Natural killer cell (primary cell): ENCODE data around the gene NOMO2. TPM values are rescaled to one million over a fixed set of nuclear protein-coding genes. Genes with fewer than 3 reads are reported as not detected.
"Not testable (repeated sequence)": the region's sequence is repeated elsewhere in the genome, so short reads cannot be mapped to it uniquely, and the experiment has no call there.

Experiments used
- ATAC-seq, 3 donors: fragments of 150-1000 bp in 2 of 3; fragments of 200-7000 bp in 1 of 3; cut with Tn5 transposase; 1 replicate in 1 of 3; 2 replicates in 2 of 3; pipeline ENCODE4 v1.10.0; 2021; ENCODE audit warnings: mild to moderate bottlenecking in 2 of 3, moderate library complexity in 2 of 3
- DNase-seq, 2 donors: peaks; one replicate each; pipeline versions ENCODE4 v3.0.0 to v3.0.0-alpha.2; 2013 to 2021; ENCODE audit warnings: mixed read lengths in 1 of 2
- H3K27ac ChIP-seq: one replicate; pipeline ENCODE4 v1.5.1; 2013; ENCODE audit warnings: mild to moderate bottlenecking, low read length
- H3K27me3 ChIP-seq: one replicate; pipeline ENCODE4 v1.6.1; 2013; ENCODE audit warnings: low read length; ENCODE audit not compliant: control insufficient read depth, insufficient read depth
- H3K36me3 ChIP-seq: one replicate; pipeline ENCODE4 v1.6.1; 2013; ENCODE audit warnings: low read length; ENCODE audit not compliant: control insufficient read depth, insufficient read depth
- H3K4me1 ChIP-seq: one replicate; pipeline ENCODE4 v1.6.1; 2013; ENCODE audit warnings: low read length; ENCODE audit not compliant: control insufficient read depth, insufficient read depth
- H3K4me3 ChIP-seq: one replicate; pipeline ENCODE4 v1.5.1; 2013; ENCODE audit warnings: low read length
- H3K9me3 ChIP-seq: one replicate; pipeline ENCODE4 v1.6.1; 2013; ENCODE audit warnings: low read length; ENCODE audit not compliant: control insufficient read depth, insufficient read depth
- H3K27ac Mint-ChIP-seq, 2 donors: one replicate each; pipeline ENCODE4 v1.8.0; 2022; ENCODE audit warnings: mild to moderate bottlenecking in 2 of 2, mixed read lengths in 2 of 2, moderate library complexity in 1 of 2
- H3K27me3 Mint-ChIP-seq, 2 donors: one replicate each; pipeline ENCODE4 v1.8.0; 2022; ENCODE audit warnings: low read depth in 2 of 2, mixed read lengths in 2 of 2
- H3K36me3 Mint-ChIP-seq: one replicate; pipeline ENCODE4 v1.8.0; 2022; ENCODE audit warnings: mixed read lengths
- H3K4me1 Mint-ChIP-seq, 2 donors: one replicate each; pipeline ENCODE4 v1.8.0; 2022; ENCODE audit warnings: mixed read lengths in 2 of 2
- H3K4me3 Mint-ChIP-seq: one replicate; pipeline ENCODE4 v1.8.0; 2022; ENCODE audit warnings: mild to moderate bottlenecking, moderate library complexity, mixed read lengths
- H3K9me3 Mint-ChIP-seq, 2 donors: one replicate each; pipeline ENCODE4 v1.8.0; 2022; ENCODE audit warnings: mixed read lengths in 2 of 2
- WGBS: methylation state at CpG from one replicate; pipeline ENCODE4 v1.1.7; 2013; ENCODE audit warnings: missing lambda C conversion rate; ENCODE audit not compliant: insufficient coverage; 5-methylcytosine and 5-hydroxymethylcytosine counted together
- intact Hi-C: fragments of 100-400 bp; cut with micrococcal nuclease; formaldehyde crosslinking; loops from one replicate; pipeline ENCODE4 v1.14.2; 2022
- total RNA-seq, 4 donors: library from RNA; stranded (reverse); fragments of 120-200 nt in 1 of 4; gene quantifications; one replicate each; pipeline versions ENCODE4 v1.2.3 to v1.2.4, GENCODE V29; 2013 to 2022

The NOMO2 gene
- total RNA-seq, 3 donors from 2014 or later (not counting 1 experiment from before 2014, with no cell fraction given): 67.7 to 105 (median 73.5) TPM

- H3K4me1 Mint-ChIP-seq, H3K36me3 ChIP-seq, H3K27me3 ChIP-seq, H3K9me3 ChIP-seq, intact Hi-C loops, H3K4me3 Mint-ChIP-seq, DNase-seq, H3K4me3 ChIP-seq, H3K27ac ChIP-seq, ATAC-seq, H3K27me3 Mint-ChIP-seq, H3K27ac Mint-ChIP-seq, H3K36me3 Mint-ChIP-seq, H3K4me1 ChIP-seq, H3K9me3 Mint-ChIP-seq: not testable (repeated sequence)
- no CpG with 5 or more reads among the region's 25 CpGs for WGBS
These were observed 175.4 kb downstream of the NOMO2 start for GRCh38 chr16:18386517-18386916.

GRCh38 chr16:18385285-18385684, 176.6 kb downstream of the NOMO2 start:
- H3K4me1 ChIP-seq, H3K27me3 Mint-ChIP-seq, H3K36me3 Mint-ChIP-seq, ATAC-seq, H3K4me1 Mint-ChIP-seq, H3K4me3 ChIP-seq, intact Hi-C loops, H3K4me3 Mint-ChIP-seq, H3K27me3 ChIP-seq, H3K9me3 Mint-ChIP-seq, H3K27ac ChIP-seq, H3K36me3 ChIP-seq, H3K27ac Mint-ChIP-seq, H3K9me3 ChIP-seq, DNase-seq: not testable (repeated sequence)
- no CpG with 5 or more reads among the region's 33 CpGs for WGBS

- WGBS: no CpG with 5 or more reads among the region's 31 CpGs
- H3K27me3 ChIP-seq, H3K36me3 Mint-ChIP-seq, H3K4me1 Mint-ChIP-seq, H3K36me3 ChIP-seq, H3K27ac Mint-ChIP-seq, DNase-seq, intact Hi-C loops, H3K9me3 Mint-ChIP-seq, H3K27me3 Mint-ChIP-seq, H3K4me3 Mint-ChIP-seq, H3K9me3 ChIP-seq, ATAC-seq, H3K27ac ChIP-seq, H3K4me1 ChIP-seq, H3K4me3 ChIP-seq: not testable (repeated sequence)
These were observed 177.0 kb downstream of the NOMO2 start for GRCh38 chr16:18384869-18385268.

- H3K27me3 Mint-ChIP-seq, DNase-seq, H3K4me3 ChIP-seq, H3K27ac Mint-ChIP-seq, H3K4me1 ChIP-seq, intact Hi-C loops, H3K9me3 ChIP-seq, H3K4me3 Mint-ChIP-seq, H3K36me3 ChIP-seq, H3K4me1 Mint-ChIP-seq, H3K9me3 Mint-ChIP-seq, H3K27ac ChIP-seq, H3K36me3 Mint-ChIP-seq, ATAC-seq, H3K27me3 ChIP-seq: not testable (repeated sequence)
- 93% methylated on average over 3 of the region's 25 CpGs for WGBS
These were observed 177.7 kb downstream of the NOMO2 start for GRCh38 chr16:18384098-18384636.

GRCh38 chr16:18382696-18383095, 179.2 kb downstream of the NOMO2 start:
- H3K4me1 ChIP-seq, H3K36me3 ChIP-seq, H3K4me3 ChIP-seq, H3K27me3 ChIP-seq, H3K9me3 ChIP-seq, ATAC-seq, H3K9me3 Mint-ChIP-seq, H3K4me3 Mint-ChIP-seq, H3K27ac Mint-ChIP-seq, H3K36me3 Mint-ChIP-seq, DNase-seq, intact Hi-C loops, H3K27me3 Mint-ChIP-seq, H3K4me1 Mint-ChIP-seq, H3K27ac ChIP-seq: not testable (repeated sequence)
- whole genome bisulfite sequencing: no CpG with 5 or more reads among the region's 28 CpGs

Other genes starting within 250 kb of the NOMO2 start
- gene NPIPA8, start 225.4 kb downstream of the NOMO2 start, total RNA-seq: under 1 TPM in 1 of 3 donors, not detected in 2; 0.19 TPM
- 1,000 to 10,000 TPM; 1,225 to 1,687 (median 1,635) TPM for gene RPS15A, start 228.2 kb upstream of the NOMO2 start, total RNA-seq
- gene ARL6IP1, start 239.5 kb upstream of the NOMO2 start, total RNA-seq: 100 to 1,000 TPM; 138 to 143 (median 140) TPM